HS-27A (cell line): ENCODE measurements around the gene SBF1.

Source experiments
- DNase-seq: peaks from one replicate; pipeline ENCODE4 v3.0.0-alpha.2; 2012; ENCODE audit warnings: low read depth, missing footprints

SBF1 gene

DNA sequence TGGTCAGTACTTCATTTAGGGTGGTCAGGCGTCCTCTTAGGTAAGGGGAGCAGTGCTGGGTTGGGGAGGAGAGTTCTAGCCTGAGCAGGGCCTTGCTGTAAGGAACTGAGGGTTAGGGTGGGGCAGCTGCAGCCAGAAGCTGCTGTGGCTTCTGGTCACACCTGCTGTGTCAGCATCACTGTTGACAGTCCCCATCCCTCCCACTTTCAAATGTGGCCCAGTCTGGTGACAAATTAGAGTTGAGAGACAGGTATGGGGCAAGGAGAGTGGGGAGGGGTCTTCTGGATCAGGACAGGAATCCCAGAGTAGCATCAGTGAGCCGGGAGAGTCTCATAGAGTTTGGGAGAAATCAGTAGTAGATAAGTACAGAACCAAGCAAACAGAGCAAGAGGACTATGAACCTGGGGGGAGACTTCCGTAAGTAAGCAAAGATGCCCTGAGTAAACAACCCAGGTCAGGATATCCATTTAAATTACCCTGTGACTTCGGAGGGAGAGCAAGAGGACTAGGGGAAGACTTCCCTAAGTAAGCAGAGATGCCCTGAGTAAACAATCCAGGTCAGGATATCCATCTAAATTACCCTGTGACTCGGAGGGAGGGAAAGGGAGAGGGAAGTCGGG lies 78.0 kb downstream of the SBF1 start:
- DNase-seq = no peak
